Activated T-helper 1 cell treated with anti-CD3 and anti-CD28 coated beads, Interleukin-2, amount 50 U/mL, for 16 hours (primary cell): ENCODE measurements around the gene YPEL1.
"Not testable (repeated sequence)": the region's sequence is repeated elsewhere in the genome, so short reads cannot be mapped to it uniquely, and the experiment has no call there.

Experiments used
- DNase-seq, 2 donors: peaks; one replicate each; pipeline ENCODE4 v3.0.0-alpha.2; 2020; ENCODE audit warnings: low read depth in 1 of 2, low spot score in 1 of 2

YPEL1 gene

DNA sequence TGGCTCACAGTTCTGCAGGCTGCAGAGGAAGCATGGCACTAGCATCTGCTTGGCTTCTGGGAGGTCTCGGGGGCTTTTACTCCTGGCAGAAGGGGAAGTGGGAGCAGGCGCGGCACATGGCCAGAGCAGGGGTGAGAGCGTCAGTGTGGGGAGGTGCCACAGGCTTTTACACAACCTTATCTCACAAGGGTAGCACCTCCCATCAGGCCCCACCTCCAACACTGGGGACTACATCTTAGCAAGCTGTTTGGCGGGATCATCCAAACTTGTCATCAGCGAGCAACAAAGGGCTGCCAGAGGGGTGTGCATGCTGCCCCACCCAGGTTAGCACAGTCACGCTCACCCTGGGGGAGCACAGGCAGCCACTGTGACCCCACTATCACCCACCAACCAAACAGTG lies 18.9 kb upstream of the YPEL1 start:
- DNase-seq: no peak

DNA sequence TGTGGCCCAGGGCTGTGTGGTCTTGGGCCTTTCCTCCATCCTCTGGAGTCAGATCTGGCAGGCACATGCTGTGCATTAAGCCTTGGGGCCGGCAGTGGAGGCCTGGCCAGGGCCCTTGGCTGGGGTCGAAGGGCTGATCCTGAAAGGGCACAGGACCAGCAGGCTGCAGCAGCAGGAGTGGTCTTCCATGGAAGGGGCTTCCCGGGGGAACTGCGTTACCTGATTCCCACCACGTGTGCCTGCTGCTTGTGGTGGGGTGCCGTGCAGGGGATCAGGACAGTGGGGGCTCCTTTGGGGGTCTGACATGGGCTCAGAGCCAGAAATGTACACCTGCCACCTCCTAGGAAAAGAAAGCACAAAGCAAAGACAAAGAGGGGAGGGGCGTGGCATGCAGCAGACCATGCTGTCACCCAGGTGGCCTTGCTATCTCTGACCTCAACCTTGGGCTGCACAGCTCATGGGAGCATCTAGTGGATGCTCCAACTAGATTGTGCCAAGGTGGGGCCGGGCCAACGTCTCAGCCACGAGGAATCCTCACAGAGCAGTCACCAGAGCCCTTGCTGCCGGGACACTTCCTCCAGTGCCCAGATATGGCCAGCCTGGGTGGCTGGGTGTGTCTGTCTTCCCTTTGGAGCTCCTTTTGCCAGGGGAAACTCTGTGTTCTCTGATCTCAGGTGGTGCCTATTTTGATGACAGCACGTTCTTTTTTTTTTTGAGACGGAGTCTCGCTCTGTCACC lies 17.9 kb upstream of the YPEL1 start:
- no peak for DNase-seq

DNA sequence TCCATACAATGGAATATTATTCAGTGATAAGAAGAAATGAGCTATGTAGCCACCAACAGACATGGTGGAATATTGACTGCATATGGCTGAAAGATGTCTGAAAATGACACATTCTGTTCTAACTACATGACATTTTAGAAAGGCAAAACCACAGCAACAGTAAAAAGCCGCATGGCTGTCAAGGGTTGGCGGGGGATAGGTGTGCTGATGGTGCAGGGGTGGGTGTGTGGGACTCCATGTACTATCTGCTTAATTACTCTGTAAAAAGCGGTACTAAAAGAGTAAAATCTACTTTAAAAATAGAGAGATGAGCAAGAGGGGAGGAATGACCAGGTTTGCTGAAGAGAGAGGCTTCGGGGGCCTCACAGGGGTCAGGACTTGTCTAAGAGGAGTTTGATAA lies 16.7 kb upstream of the YPEL1 start:
- DNase-seq: no peak

DNA sequence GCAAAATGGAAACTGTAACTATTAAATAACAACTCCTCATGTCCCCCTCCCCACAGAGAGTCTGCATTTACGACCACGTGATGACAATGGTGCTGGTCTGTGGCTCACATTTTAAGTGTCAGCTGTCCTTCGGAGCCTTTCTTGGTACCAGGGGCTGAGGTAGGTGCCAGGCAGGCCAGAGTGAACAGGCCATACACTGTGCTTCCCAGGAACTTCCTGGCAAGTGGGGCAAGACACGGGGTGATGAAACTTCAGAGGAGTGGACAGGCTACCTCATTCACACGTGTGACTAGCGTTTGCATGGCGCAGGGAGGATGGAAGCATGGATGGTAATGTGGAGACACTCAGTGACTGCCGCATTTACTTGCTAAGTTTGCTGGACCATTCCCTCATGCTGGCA lies 10.4 kb upstream of the YPEL1 start:
- DNase-seq: no peak

DNA sequence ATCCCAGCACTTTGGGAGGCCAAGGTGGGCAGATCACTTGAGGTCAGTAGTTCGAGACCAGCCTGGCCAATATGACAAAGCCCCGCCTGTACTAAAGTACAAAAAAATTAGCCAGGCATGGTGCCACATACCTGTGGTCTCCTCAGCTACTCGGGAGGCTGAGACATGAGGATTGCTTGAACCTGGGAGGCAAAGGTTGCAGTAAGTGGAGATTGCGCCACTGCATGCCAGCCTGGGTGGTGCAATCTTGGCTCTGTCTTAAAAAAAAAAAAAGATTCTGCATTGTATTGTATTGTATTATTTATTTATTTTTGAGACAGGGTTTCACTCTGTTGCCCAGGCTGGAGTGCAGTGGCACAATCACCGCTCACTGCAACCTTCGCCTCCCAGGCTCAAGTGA lies 9.3 kb upstream of the YPEL1 start:
- DNase-seq: not testable (repeated sequence)

DNA sequence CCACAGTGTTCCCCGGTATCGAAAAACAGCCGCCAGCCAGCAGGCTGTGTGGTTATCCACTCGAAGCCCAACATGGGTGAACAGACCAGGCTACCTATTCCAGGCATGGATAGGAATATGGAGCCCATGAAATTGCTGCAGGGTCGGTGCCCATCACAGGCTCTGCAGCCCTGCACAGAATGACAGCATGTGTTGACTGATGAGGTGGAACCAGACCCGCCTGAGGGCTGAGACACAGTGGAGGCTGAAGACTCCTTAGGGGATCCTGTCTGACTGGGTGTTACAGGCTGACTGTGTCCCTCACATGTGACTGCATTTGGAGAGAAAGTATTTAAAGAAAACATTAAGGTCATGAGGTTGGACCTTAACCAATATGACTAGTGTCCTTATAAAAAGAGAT lies 6.2 kb upstream of the YPEL1 start:
- no peak for DNase-seq

DNA sequence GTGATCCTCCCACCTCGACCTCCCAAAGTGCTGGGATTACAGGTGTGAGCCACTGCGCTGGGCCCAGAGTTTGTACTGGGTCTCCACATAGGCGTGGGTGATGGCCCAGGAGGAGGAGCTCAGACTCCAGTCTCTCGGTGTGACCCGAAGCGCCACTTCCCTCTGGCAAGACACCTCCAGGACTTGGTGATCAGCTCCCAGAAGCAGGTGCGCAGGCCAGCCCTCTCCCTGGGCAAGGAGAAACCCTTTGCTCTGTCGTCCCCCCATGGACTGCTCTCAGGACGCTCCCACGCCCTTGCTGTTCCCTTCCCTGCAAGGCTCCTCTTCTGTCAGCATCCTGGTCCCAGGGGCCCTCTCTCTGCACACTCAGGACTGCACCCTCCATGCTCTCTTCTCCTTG lies 5.5 kb upstream of the YPEL1 start:
- DNase-seq: no peak

DNA sequence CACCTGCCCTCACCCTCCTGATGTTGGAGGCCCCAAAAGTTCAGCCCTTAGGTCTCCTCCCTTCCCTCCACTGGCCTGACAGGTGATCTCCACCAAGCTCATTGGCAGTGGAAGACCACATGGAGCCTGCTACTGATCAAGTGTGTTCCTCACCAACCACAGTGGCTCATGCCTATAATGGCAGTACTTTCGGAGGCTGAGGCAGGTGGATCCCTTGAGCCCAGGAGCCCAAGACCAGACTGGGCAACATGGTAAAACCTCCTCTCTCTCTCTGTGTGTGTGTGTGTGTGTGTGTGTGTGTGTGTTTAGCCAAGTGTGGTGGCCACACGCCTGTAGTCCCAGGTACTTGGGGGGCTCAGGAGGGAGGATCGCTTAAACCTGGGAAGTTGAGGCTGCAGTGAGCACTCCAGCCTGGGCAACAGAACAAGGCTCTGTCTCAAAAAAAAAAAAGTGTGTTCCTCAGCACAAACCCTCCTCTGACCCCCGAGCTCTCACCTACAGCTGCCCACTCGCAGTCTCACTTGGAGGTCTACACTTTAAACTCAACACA lies 4.3 kb upstream of the YPEL1 start:
- no peak for DNase-seq

DNA sequence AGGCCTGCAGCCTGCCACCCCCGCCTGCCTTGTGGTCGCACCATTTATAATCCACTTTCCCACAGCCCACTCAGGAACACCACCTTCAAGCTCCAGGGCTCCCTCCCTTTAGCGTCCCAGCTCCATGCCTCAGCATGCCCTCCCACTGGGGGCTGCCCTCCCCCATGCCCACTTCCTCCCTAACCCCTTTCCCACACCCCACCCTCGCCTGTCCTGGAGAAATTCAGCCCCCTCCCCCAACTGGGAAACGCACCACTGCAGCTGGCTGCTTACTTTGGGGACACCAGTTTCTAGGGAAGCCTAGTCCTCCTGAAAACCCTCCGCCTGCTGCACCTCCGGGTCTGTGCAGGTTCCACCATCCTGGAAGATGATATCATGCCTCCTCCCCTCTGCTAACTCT lies 3.4 kb upstream of the YPEL1 start:
- DNase-seq: no peak

DNA sequence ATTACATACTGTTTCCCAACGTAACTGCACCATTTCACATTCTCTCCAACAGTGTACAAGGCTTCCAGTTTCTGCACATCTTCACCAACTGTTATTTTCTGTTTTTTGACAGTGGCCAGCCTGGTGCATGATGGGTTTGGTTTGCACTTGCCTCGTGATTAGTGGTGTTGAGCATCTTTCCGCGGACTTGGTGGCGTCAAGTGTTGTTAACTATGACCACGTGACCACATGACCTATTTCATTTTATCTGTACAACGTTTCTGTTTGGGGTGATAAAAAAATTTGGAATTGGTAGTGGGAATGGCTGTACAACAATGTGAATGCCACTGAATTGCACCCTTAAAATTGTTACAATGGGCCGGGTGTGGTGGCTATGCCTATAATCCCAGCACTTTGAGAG lies 2.5 kb upstream of the YPEL1 start:
- DNase-seq: no peak

DNA sequence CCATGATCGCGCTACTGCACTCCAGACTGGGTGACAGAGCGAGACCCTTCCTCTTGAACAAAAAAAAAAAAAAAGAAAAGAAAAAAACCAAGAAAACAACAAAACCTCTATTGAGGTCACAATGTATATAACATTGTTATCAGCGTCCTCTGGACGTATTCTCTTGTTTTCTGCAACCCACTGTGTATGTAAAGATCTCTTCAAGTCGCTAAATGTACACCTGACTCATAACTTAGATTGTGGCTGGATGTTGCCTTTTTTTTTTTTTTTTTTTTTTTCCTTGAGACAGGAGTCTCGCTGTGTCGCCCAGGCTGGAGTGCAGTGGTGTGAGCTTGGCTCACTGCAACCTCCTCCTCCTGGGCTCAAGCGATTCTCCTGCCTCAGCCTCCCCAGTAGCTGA lies 1.4 kb upstream of the YPEL1 start:
- DNase-seq: no peak

DNA sequence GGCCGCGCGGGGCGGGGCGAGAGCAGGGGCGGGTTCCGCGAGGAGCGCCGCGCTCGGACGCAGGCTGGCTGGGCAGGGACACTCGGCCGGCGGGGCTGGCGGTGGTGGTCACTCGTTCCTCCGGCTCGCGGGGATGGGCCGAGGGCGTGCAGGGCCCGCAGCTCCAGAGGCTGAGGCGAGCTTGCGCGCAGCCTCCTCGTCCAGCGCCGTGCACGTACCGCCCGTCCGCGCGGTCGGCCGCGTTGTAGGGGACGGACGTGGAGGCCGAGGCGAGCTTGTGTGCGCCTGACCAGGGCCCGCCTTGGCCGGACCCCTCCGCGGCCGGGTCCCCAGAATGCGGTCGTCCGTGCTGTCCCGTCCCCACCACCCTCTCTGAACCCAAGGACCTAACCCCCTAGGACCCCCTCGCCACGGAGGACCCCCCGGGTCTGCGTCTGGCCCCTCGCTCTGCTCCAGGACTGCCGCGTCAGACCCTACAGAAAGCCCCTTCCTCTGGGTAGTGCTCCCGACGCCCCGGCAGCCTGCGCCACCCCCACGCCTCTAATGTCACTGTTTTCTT lies 569 bp upstream of the YPEL1 start:
- peak in 1 of 2 donors; percentile 6 for DNase-seq

DNA sequence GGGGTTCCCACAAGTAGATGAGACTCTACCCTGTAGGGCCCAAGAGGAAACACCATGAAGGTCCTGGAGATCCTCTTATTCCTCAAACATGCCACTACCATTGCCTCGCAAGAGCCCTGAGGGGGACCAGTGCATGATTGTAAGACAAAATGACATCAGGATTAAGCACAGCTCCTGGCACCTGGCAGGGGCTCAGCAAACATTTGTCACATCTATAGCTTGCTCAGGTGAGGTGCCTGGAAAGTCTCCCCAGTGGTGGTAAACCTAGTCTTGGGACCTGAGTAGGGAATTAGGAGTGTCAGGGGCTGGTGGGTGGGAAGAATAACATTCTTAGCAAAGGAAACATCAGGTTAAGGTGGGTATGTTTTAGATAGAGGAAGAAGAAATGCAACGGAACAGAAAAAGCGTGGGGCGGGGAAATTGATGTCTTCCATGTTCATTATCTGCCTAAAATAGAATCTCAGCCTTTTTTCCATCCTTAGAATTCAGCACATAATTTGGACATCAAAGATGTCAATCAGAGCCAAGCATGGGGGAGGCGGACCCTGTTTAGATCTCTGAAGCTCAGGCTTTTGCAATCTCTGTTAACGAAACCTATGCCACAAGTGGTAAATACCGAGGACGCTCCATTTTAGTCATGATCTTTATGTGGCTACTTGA lies 924 bp downstream of the YPEL1 start:
- DNase-seq: no peak

DNA sequence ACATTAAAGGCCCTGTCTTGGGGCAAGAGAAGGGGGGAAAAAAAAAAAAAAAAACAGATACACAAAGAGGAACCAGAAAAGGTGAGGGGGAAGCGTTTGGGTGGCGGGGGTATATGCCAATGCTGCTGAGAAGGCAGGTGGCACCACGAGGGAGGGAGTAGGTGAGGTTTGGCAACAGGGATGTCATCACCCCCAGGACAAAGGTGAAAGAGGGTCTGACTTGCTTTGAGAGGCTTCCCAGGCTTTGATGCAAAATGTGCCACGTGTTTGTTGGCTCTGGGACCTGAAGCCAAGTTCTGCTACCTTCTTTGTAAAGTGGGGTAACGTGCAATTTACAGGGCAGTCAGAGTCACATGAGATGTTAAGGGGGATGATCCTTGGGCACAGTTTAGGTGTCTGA lies 4.1 kb downstream of the YPEL1 start:
- no peak for DNase-seq

DNA sequence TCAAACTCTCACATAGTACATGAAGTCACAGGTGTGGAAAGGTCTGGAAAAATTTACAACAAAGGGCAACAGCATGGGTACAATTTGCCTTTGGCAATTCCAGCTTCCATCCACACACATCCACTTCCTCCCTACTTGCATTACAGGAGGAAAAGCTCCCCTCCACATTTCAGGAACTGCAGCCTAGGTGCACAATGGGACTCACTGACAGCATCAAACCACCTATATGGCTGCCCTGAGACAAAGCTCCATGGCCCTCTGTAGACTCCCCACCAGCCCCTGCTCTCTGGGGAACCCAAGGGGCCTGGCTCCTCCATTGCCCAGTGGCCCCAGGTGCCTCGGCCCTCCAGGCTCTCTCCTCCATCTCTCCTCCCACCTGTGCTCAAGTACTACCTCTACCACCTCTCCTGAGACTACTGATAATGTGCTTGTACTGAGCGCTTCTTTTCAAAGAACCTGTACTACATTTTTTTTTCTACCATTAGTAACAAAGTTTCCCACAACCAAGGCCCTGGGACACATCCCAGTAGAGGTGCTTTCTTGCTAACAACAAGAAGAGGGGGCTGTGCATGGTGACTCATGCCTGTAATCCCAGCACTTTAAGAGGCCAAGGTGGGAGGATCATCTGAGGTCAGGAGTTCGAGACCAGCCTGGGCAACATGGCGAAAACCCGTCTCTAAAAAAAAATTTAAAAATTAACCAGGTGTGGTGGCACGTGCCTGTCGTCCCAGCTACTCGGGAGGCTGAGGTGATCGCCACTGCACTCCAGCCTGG lies 4.9 kb downstream of the YPEL1 start:
- no peak for DNase-seq

DNA sequence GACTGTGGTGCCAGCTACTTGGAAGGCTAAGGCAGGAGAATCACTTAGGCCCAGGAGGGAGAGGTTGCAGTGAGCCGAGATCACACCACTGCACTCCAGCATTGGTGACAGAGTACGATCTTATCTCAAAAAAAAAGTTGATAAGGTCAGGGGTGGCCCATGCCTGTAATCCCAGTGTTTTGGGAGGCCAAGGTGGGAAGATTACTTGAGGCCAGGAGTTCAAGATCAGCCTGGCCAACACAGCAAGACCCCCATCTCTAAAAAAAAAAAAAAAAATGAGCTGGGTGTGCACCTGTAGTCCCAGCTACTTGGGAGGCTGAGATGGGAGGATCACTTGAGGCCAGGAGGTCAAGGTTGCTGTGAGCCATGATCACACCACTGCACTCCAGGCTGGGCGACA lies 6.4 kb downstream of the YPEL1 start:
- DNase-seq: not testable (repeated sequence)

DNA sequence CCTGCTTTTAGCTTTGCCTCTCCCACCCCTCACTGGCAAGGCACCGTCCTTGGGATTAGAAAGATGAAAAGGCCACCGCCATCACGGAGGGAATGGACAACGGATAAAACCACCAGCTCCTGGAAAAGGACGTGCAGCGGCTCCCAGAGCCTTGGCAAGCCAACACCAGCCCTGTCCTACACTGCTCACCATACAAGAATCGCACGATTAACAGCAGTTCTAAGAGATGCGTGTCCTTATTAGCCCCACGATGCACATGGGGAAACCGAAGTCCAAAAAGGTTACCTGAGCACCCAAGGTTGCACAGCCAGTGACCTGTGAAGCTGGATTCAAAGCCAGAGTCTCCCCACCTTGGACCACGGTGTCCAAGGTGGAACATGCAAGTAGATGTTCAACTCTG lies 7.3 kb downstream of the YPEL1 start:
- no peak for DNase-seq

DNA sequence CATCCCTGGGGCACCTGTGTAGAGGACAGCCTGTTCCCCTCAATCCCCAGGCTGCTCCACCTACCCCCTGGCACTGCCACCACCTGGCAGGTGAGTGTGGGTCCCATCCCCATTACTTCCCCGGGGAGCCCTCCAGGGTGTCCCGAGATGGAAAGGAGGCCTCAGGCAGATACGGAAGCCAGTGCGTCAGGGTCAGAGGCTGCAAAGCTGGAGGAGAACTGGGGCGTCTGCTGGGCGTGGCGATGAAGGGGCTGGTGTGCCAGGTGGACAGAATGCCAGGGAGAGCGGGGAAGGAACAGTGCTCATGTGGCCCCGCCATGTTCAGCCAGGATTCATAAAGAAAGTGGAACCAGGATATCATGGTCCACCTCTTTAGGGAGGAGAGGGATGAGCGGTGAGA lies 7.8 kb downstream of the YPEL1 start:
- no peak for DNase-seq

DNA sequence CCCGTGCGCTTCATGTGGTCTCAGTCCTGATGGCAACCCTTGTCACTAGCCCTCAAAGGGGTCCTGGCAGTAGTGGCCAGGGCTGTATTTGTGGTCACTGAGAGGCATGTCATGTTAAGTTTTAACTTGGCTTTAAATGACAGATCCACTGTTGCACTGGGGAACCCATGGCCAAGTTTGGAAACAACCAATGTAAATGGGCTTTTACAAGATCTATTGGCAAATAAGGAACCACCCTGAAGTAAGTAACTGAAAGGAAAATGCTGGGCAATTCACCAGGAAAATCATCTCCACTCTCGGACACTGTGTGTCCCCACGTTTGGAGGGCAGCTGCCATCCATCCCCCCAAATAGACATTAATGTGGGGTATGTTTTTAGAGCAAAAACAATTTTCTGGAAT lies 8.4 kb downstream of the YPEL1 start:
- DNase-seq: no peak

DNA sequence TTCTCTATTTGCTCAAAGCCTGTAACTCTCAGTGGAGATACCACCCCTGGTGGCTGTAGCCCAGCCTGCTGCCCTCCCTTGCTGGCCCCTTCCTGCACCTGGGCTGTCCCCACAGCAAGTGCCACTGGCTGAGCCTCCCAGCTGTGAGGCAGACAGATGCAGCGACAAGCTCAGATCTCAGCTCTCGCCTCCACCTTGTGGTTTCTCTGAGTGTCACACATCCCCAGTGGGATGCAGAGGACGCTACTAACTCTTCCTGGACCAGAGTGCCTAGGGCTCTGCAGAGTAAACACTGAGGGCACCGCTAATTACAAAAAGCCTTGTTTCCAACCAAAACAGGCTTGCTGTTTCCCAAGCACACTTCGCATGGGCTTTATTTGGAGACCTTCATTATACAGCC lies 8.9 kb downstream of the YPEL1 start:
- DNase-seq: no peak

DNA sequence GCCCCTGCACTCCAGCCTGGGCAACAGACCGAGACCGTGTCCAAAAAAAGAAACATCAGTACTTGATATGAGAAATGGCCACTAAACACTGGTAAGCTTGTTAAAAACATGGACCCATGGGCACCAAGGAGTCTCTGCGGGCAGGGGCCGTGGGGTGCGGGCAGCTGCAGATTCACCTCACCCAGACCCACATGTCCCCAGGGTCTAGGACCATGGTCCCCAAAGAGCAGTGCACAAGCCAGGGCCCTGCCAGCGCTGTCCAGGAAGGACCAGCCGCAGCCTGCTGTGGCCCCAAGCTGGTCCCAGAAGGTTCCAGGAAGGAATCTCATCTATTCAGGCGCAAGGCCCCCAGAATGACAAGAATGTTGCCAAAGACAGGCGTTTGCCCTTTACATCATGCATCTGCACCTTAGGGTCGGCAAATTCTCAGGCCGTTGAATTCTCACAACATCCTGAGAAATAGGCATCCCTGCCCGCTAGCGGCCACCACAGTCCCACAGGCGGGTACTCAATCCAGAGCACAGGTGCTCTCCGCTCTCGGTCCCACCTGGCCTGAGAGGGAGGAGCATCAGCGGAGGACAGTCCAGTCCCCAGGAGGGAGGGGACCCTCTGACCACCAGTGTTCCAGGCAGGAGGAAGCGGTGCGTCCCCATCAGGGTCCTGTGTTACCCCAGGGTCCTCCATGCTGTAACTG lies 9.5 kb downstream of the YPEL1 start:
- DNase-seq: no peak
